ENCODE results near the gene PWWP2B.

DNA sequence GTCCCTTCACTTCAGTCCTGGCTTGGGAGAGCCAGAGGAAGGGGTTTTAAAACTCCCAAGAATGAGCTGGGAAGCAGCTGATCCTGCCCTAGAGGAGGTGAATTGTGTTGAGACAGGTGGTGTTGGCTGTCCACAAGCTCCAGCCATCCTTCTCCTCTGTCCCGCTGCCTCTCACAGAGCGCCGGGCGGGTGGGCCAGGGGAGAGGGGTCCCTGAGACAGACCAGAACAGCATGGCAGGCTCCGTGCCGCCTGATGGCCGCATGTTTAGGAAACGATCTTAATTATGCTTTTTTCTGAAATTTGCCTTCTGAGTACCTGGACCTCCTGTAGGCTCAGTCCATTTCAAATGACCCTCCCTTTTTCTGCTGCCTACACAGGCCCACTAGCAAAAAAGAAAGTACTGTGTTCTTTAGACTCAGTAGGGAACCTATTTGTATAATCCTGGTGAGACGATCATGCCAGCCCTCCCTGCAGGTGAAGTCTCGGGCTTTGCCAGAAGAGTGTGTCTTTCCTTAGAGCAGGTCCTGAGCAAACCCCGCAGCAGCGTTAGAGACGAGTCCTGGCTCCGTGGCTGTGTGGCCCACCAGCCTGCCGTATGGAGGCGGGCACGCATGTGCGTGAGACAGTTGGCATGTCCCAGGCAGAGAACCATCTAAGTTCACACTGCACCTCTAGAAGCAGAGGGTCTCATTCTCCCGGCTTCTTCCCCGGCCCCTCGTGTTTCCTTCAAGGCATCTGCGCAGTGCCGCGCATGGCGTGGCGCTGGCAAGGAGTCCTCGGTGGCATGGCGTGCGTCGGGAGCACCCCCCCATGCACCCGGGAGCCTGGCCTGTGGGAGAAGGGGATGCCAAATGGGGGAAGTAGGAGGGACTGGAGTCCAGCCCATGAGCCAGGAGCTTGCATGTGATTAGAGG, 26.3 kb upstream of the PWWP2B start:
- TF ChIP-seq, protein P1, sequence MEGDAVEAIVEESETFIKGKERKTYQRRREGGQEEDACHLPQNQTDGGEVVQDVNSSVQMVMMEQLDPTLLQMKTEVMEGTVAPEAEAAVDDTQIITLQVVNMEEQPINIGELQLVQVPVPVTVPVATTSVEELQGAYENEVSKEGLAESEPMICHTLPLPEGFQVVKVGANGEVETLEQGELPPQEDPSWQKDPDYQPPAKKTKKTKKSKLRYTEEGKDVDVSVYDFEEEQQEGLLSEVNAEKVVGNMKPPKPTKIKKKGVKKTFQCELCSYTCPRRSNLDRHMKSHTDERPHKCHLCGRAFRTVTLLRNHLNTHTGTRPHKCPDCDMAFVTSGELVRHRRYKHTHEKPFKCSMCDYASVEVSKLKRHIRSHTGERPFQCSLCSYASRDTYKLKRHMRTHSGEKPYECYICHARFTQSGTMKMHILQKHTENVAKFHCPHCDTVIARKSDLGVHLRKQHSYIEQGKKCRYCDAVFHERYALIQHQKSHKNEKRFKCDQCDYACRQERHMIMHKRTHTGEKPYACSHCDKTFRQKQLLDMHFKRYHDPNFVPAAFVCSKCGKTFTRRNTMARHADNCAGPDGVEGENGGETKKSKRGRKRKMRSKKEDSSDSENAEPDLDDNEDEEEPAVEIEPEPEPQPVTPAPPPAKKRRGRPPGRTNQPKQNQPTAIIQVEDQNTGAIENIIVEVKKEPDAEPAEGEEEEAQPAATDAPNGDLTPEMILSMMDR (IDR thresholded peaks at IDR 0.05 in 8 of 11, conservative IDR thresholded peaks at IDR 0.05 in 3 of 11) = no peak
- no peak for TF ChIP-seq POLR2A (IDR thresholded peaks at IDR 0.05)
- no peak for TF ChIP-seq POLR2AphosphoS5 (IDR thresholded peaks at IDR 0.05)
